Stimulated activated CD4-positive, alpha-beta T cell treated with anti-CD3 and anti-CD28 coated beads, TNF-alpha, amount 100 ng/mL, for 48 hours (primary cell): ENCODE results near the gene CDK5RAP3.
A peak's percentile ranks its signal among the peaks of the same experiment; 100 is the strongest.

ENCODE experiments used
- DNase-seq, 3 donors: peaks; one replicate each; pipeline ENCODE4 v3.0.0-alpha.2; 2020; ENCODE audit warnings: low read depth in 3 of 3

The CDK5RAP3 gene

GRCh38 chr17:48023400-48024148 is 52.7 kb downstream of the CDK5RAP3 start:
- DNase-seq: no peak

GRCh38 chr17:48024149-48025039 is 53.5 kb downstream of the CDK5RAP3 start:
- DNase-seq: no peak

GRCh38 chr17:48025040-48025903 is 54.4 kb downstream of the CDK5RAP3 start:
- DNase-seq: peak; percentile 95 to 97 (median 96)

GRCh38 chr17:48025904-48026501 is 55.1 kb downstream of the CDK5RAP3 start:
- DNase-seq: no peak

- peak in 2 of 3 donors; percentile 57 to 67 for DNase-seq
Observed at GRCh38 chr17:48026502-48027321, 55.8 kb downstream of the CDK5RAP3 start.

- no peak for DNase-seq
Observed at GRCh38 chr17:48027322-48027981, 56.5 kb downstream of the CDK5RAP3 start.

GRCh38 chr17:48028736-48029135 is 57.8 kb downstream of the CDK5RAP3 start:
- no peak for DNase-seq

- no peak for DNase-seq
Observed at GRCh38 chr17:48030531-48030930, 59.6 kb downstream of the CDK5RAP3 start.
